GM18498 (cell line): ENCODE results near the gene JOSD1.
A peak's percentile ranks its signal among the peaks of the same experiment; 100 is the strongest.

ENCODE experiments used
- ATAC-seq: cut with Tn5 transposase; IDR thresholded peaks from one replicate; pipeline ENCODE4 v1.9.1; 2021; ENCODE audit warnings: mild to moderate bottlenecking, moderate library complexity; ENCODE audit not compliant: unreplicated experiment

JOSD1 gene

GRCh38 chr22:38700789-38701628 is at the start of gene JOSD1:
TSS of gene JOSD1 (minus strand) at chr22:38700943. CDS start at chr22:38699987, 956 bp downstream.
- peak; percentile 47 for ATAC-seq

DNA sequence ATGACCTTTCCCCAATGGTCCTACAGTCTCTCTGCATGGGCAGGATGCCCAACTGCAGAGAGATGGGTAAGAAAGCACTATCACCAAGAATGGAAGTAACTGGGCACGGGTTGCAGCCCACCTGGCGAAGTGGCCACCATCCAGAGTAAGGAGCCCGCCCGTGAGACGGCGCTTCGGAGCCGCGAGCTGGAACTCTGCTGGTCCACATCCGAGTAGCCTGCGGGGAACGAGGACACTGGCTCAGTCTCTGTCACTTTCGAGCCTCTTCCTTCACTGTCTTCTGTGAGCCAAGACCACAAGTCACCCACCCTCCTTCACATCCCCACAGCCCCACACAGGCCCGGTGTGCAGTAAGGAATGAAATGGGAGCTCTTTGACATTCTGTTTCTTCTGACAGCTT is 49.4 kb upstream of the JOSD1 start:
- no peak for ATAC-seq

- no peak for ATAC-seq
Observed at GRCh38 chr22:38748487-38749136, 47.9 kb upstream of the JOSD1 start.

- no peak for ATAC-seq
Observed at GRCh38 chr22:38745676-38746460, 45.1 kb upstream of the JOSD1 start.

- ATAC-seq: no peak
Observed at GRCh38 chr22:38744981-38745380, 44.2 kb upstream of the JOSD1 start.

- no peak for ATAC-seq
Observed at GRCh38 chr22:38742176-38742942, 41.6 kb upstream of the JOSD1 start.

DNA sequence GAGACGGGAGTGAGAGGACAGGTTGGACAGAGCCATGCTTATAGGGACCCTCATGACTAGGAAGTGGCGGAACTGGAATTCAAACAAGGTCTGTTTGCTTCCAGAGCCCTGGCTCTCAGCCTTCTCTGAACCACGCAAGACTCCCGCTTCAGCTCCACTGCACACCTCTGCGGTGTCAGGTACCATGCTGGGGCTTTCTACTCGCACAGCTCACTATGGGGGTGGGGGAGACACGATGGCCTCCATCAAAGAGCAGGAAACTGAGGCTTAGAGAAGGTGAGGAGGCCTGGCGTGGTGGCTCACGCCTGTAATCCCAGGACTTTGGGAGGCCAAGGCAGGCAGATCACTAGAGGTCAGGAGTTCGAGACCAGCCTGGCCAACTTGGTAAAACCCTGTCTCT is 40.8 kb upstream of the JOSD1 start:
- no peak for ATAC-seq

DNA sequence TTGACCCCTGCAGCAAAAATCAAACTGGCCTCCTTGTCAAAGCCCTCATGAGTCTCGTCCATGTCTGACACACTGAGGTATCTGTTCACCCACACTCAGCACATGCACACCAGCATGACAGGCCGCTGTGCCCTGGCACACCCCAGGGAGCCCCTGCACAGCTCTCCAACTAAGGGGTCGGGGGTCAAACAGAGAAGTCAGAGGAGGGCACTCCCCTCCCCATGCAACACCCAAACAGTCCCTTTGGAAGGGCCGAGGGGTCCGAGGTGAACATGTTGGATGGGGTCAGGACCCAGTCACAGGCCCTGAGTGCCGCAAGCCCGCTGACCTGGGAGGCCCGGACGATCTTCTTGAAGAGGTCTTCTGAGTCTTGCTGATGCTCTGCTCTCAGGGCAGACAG is 40.4 kb upstream of the JOSD1 start:
- no peak for ATAC-seq

- no peak for ATAC-seq
Observed at GRCh38 chr22:38740754-38741153, 40.0 kb upstream of the JOSD1 start.

DNA sequence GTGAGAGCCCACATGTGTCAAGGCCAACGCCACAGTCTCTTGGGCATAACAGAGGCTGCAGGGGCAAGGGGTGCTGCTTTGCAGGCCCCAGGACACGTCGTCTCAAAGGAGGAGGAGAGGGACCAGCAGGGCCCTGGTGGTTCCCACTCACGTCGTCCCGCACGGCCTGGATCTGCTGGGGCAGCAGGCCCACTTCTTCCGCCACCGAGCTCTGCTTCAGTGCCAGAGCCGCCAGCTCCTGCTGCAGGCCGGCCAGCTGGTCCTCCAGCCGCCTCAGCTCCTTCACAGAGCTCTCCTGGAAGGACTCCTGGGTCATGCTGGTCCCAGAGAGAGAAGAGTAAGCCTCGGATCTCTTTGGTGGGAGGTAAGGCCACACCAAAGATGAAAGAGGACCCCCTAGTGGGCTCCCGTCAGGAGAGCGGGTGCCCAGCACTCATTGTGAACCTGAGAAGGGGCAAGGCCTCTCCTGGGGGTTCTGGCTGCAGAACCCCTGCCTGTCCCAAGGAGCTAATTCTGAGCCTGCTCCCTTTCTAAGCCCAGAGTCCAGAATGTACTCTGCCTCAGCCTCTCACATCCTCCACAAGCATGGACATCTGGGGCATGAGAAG is 39.5 kb upstream of the JOSD1 start:
- no peak for ATAC-seq

DNA sequence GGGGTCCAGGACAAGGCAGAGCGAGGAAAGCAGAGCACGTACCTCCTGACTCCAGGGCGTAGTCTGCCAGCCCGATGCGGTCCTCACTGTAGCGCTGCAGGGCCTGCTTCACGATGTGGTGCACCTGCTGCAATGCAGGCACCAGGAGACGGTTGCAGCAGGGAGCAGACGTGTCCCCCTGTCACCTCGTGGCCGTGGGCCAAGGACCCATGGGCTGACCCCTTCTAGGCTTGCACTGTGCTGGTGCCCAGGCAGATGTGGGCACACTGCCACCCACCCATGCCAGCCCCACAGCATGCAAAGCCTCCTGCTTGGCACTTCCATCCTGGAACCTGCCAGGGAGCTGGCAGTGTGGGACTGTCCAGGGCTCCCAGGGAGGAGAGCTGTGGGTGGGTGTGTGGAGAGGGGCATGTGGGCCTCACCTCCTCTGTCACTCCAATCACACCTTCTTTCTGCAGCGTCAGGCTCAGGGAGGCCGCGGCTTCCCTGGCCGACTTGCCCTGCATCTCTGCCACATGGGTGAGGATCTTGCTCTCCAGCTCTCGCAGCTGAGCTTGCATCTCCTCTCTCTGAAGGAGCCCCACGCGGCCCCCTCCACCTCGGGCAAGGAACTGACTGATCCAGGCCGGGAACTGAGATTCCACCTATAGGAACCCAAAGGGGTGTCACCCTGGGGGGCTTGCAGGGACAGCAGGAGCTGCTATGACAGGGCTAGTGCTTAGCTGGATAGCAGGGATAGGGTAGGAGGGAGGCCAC is 38.7 kb upstream of the JOSD1 start:
- no peak for ATAC-seq

DNA sequence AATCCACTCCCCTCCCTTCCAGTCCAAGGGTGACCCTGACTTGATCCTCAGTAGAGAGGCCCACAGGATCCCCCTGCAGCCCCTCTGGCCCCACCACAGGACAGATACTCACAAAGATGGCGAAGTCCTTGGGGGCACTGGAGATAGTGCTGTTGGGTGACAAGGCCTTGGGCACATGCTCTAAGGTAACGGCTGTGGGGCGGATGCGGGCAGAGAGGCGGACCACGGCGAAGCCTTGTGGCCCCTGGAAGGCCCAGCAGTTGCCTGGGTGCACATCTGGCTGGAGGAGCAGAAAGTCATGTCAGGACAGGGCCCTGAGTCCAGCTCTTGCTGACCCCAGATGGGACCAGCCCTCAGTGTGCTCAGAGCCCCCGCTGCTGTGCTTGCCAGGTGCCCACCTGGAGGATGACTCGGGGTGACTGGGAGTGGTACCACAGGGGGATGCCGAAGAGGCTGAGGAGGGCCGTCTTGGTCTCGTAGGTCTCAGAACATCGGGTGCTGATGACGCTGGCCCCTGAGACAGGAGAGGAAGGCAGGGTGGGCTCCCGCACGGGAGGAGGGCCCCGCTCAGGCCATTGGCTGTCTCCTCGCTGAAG is 37.8 kb upstream of the JOSD1 start:
- no peak for ATAC-seq

DNA sequence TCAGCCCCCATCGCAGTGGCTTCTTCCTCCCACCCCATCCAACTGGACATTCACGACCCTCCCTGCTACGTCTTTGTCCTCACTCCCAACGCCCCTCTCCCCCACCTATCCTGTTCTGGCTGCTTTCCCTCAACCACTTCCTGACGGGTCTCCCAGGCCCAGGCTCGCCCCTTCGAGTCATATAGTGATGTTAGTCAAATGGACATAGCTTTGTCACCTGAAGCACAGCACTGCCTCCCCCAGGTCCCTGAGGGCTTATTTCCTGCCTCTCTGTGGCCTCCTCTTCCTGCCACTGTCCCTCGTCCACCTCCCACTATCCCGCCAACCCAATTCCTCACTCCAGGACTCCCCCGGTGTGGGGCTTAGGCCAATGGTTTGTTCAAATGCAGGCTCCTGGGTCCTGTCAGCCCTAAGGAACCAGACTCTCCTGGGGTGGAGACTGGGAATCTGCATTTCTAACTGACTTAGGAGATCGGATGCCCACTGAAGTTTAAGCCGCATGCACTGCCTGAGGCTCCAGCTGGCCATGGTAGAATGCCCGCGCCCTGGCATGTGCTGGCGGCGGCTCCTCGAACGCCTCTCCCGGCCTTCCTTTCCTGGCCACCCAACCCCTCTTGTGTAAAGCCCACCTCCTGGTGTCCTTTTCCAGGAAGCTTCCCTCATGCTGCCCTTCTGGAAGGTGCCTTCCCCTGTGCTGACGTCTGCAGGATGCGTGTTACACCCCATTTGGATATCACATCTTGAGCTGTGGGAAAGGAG is 36.7 kb upstream of the JOSD1 start:
- no peak for ATAC-seq

DNA sequence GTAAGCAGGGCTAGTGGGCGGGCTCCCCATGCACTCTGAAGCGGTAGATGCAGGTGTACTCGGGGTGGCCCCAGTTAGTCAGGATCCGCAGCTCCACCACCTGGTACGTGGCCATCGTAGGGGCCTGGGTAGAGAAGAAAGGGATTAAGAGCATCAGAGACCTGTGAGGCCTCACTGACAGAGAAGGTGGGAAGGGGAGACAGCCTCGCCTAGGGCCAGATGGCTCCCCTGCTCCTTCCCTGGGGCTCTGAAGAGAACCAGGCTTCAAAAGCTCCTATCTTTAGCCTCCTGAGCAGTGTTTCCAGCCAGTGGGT is 35.5 kb upstream of the JOSD1 start:
- ATAC-seq: no peak

DNA sequence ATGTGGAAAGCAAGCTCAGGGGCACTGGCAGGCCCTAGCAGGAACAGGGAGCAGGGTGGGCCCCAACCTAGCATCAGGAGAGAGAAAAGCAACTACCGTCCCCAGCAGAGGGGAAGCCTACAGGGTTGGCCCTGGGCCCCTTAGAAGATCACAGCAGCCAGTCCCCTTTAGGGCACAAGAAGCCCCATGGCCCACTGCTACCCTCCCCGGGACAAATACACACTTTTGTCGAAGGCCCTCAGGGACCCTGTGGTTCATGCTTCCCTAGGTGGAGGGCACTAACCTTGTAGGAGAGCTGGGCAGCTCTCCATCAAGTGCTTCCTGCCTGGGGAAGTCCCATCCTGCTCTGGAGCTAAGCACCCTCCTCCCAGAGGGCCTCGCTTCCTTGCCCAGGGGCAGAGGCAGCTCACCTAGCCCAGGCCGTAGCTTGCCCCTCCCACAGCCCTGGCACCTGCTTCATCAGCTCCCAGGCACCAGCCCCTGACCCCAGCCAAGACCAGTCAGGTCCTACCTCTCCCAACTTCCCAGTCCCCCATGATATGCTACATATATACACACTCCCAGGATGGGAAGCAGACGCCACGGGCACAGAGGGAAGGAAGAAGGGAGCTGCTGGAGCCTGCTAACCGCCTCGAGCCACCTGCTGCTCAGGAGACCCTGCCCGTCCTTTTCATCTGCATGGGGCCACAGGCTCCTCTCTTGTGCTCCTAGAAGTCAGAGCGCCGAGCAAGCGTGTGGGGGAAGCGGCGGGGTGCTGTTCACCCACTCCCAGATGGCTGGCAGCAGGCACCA is 34.9 kb upstream of the JOSD1 start:
- no peak for ATAC-seq

- ATAC-seq: no peak
Observed at GRCh38 chr22:38735126-38735464, 34.4 kb upstream of the JOSD1 start.

- no peak for ATAC-seq
Observed at GRCh38 chr22:38734421-38735100, 33.8 kb upstream of the JOSD1 start.
